Type B pancreatic cell (in vitro differentiated cells): Measurements from ENCODE around the gene ADCY9. TPM values are rescaled to one million over a fixed set of nuclear protein-coding genes. Genes with fewer than 3 reads are reported as not detected.

Experiments
- DNase-seq: peaks from one replicate; pipeline ENCODE4 v3.0.0; 2021; ENCODE audit warnings: mixed read lengths; ENCODE audit not compliant: unreplicated experiment; ENCODE audit errors: extremely low spot score
- H3K27ac Mint-ChIP-seq: 2 replicates; pipeline ENCODE4 v1.8.0; 2021; ENCODE audit warnings: mild to moderate bottlenecking, mixed read lengths
- H3K27me3 Mint-ChIP-seq: 2 replicates; pipeline ENCODE4 v1.8.0; 2021; ENCODE audit warnings: mixed read lengths
- H3K36me3 Mint-ChIP-seq: 2 replicates; pipeline ENCODE4 v1.8.0; 2021; ENCODE audit warnings: mixed read lengths
- H3K4me1 Mint-ChIP-seq: one replicate; pipeline ENCODE4 v1.8.0; 2021; ENCODE audit warnings: mixed read lengths; ENCODE audit not compliant: unreplicated experiment
- H3K4me3 Mint-ChIP-seq: 2 replicates; pipeline ENCODE4 v1.8.0; 2021; ENCODE audit warnings: mild to moderate bottlenecking, mixed read lengths
- H3K9me3 Mint-ChIP-seq: 2 replicates; pipeline ENCODE4 v1.8.0; 2021; ENCODE audit warnings: mixed read lengths
- CTCF ChIP-seq: fragments of 200-600 bp; sonication (generic); conservative IDR thresholded peaks from 2 replicates; pipeline ENCODE4 v1.5.0; 2021; ENCODE audit warnings: antibody characterized with exemption, mild to moderate bottlenecking
- total RNA-seq: library from RNA; stranded (reverse); gene quantifications from 2 replicates; pipeline ENCODE4 v1.2.1, GENCODE V29; 2021; ENCODE audit warnings: low replicate concordance

The ADCY9 gene
- total RNA-seq, 1 donor from 2014 or later: 13.9 TPM

DNA sequence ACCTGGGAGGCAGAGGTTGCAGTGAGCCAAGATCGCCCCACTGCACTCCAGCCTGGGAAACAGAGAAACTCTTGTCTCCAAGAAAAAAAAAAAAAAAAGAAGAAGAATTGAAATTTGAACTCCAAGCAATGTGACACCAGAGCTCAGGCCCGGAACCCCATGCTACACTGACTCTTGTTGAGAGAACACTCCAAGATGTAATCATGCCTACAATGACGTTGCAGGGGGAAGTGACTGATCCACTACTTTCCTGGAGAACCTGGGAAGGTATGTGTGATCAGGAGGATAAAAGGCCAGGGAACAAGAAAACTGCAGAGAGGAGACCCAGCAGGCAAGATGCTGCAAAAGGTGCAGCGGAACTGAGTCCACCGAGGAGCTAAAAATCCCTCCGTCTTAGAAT lies 57.9 kb downstream of the ADCY9 start:
- Mint-ChIP-seq H3K27me3 (no peaks in the 10 kb centered on the region), H3K4me3 (no peak overlapping the region), H3K36me3 (no peaks in the 10 kb centered on the region), H3K4me1 (peaks cover 14% of the 10 kb centered on the region), H3K27ac (no peak overlapping the region), H3K9me3 (peaks cover 17% of the 10 kb centered on the region)
- peak; percentile 32 for DNase-seq
- TF ChIP-seq CTCF: no peak

- Mint-ChIP-seq H3K36me3 (peaks cover 4% of the 10 kb centered on the region), H3K4me1 (peaks cover 23% of the 10 kb centered on the region), H3K27ac (no peak overlapping the region), H3K27me3 (no peaks in the 10 kb centered on the region), H3K9me3 (peaks cover 11% of the 10 kb centered on the region), H3K4me3 (no peak overlapping the region)
- DNase-seq: peak; percentile 57
- no peak for TF ChIP-seq CTCF
Observed at GRCh38 chr16:4057439-4057877, 58.8 kb downstream of the ADCY9 start.

- DNase-seq: peak; percentile 36
- peaks cover 8% of the 10 kb centered on the region for H3K9me3 Mint-ChIP-seq
- TF ChIP-seq CTCF: no peak
- H3K4me1 Mint-ChIP-seq: peaks cover 32% of the 10 kb centered on the region
- H3K27ac Mint-ChIP-seq: no peak overlapping the region
- peaks cover 4% of the 10 kb centered on the region for H3K36me3 Mint-ChIP-seq
- H3K27me3 Mint-ChIP-seq: no peaks in the 10 kb centered on the region
- no peak overlapping the region for H3K4me3 Mint-ChIP-seq
Observed at GRCh38 chr16:4056161-4057105, 59.8 kb downstream of the ADCY9 start.

DNA sequence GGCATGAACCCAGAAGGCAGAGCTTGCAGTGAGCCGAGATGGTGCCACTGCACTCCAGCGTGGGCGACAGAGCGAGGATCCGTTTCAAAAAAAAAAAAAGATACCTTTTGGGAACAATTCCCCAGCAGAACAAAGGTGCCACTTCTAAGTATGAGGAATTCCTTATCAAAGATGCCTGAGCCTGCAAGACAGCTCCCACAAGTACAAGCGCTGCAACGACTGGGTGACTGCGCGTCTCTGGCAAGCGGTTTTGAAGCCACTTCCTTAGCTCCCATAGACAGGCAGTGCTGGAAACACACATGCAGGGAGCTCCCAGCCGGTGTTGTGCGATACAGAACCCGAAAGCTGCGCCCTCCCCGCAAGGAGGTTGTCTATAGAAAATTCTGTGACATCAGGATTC lies 60.5 kb downstream of the ADCY9 start:
- DNase-seq: peak; percentile 48
- Mint-ChIP-seq H3K27ac (no peak overlapping the region), H3K36me3 (peaks cover 4% of the 10 kb centered on the region), H3K9me3 (peaks cover 1% of the 10 kb centered on the region), H3K4me1 (peaks cover 33% of the 10 kb centered on the region), H3K4me3 (no peak overlapping the region), H3K27me3 (no peaks in the 10 kb centered on the region)
- TF ChIP-seq CTCF: no peak

DNA sequence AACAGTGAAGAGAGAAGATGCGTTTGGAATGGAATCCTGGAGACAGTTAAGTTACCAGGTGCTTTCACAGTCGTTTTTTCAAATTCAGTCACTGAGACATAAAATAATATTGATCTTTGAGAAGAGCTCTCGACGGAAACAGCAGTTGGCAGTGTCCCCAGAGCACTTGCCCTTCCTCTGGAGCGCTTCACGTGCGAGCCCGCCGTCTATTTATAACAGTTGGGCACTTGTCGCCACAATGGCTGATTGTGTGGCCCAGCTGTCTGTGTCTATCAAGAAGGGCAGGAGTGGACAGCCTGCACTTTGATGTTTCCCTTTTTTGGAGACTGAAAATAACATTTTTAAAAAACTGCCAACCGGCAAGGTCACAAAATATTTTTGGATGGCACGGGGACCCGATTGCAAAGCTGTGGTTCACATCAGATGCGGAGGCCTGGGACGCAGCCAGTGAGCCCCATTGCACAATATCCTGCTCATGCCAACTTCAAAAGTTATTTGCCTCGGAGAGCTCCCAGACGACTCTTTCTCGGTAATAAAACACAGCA lies 62.9 kb downstream of the ADCY9 start:
- peak overlapping the region; percentile 44 for H3K27ac Mint-ChIP-seq
- H3K36me3 Mint-ChIP-seq: peaks cover 4% of the 10 kb centered on the region
- peaks cover 32% of the 10 kb centered on the region for H3K4me1 Mint-ChIP-seq
- H3K27me3 Mint-ChIP-seq: no peaks in the 10 kb centered on the region
- peak overlapping the region; percentile 11 for H3K4me3 Mint-ChIP-seq
- H3K9me3 Mint-ChIP-seq: no peaks in the 10 kb centered on the region
- TF ChIP-seq CTCF: no peak
- peak; percentile 39 for DNase-seq
